Activated CD4-positive, alpha-beta T cell treated with anti-CD3 and anti-CD28 coated beads for 36 hours (primary cell): ENCODE results near the gene ALK. TPM values are rescaled to one million over a fixed set of nuclear protein-coding genes. Genes with fewer than 3 reads are reported as not detected.

Experiments used
- ATAC-seq: fragments of 200-7000 bp; cut with Tn5 transposase; one replicate; pipeline ENCODE4 v1.10.0; 2021; ENCODE audit warnings: mild to moderate bottlenecking, moderate library complexity
- CTCF ChIA-PET: fragments of 350-600 bp; sonication (Branson Sonifier 250); formaldehyde crosslinking; loops from one replicate; lab custom pipeline; 2021; ENCODE audit warnings: antibody characterized with exemption; lab: Charles Lee
- POLR2A ChIA-PET: fragments of 350-600 bp; sonication (Branson Sonifier 250); formaldehyde crosslinking; loops from one replicate; lab custom pipeline; 2021; ENCODE audit warnings: antibody characterized with exemption, inconsistent platforms; lab: Charles Lee
- DNase-seq: peaks from one replicate; pipeline ENCODE4 v3.0.0-alpha.2; 2020
- H3K27ac Mint-ChIP-seq: one replicate; pipeline ENCODE4 v1.8.0; 2021; ENCODE audit warnings: mixed read lengths
- H3K27me3 Mint-ChIP-seq: one replicate; pipeline ENCODE4 v1.8.0; 2021; ENCODE audit warnings: mixed read lengths
- H3K36me3 Mint-ChIP-seq: one replicate; pipeline ENCODE4 v1.8.0; 2021; ENCODE audit warnings: low read depth, mixed read lengths
- H3K4me1 Mint-ChIP-seq: one replicate; pipeline ENCODE4 v1.8.0; 2021; ENCODE audit warnings: mixed read lengths
- H3K4me3 Mint-ChIP-seq: one replicate; pipeline ENCODE4 v1.8.0; 2021; ENCODE audit warnings: mild to moderate bottlenecking, moderate library complexity, mixed read lengths
- H3K9me3 Mint-ChIP-seq: one replicate; pipeline ENCODE4 v1.8.0; 2021; ENCODE audit warnings: low read depth, mixed read lengths
- intact Hi-C, 2 experiments: fragments of 100-400 bp; cut with DNase I in 1 of 2; cut with micrococcal nuclease in 1 of 2; formaldehyde crosslinking; loops; one replicate each; pipeline versions ENCODE4 v1.14.2 to v1.15.1; 2022 to 2024; cut with DNase I, micrococcal nuclease
- total RNA-seq, 2 experiments: library from RNA; stranded (reverse); gene quantifications; one replicate each; pipeline ENCODE4 v1.2.3, GENCODE V29; 2021

Gene ALK
- total RNA-seq, 2 experiments from 2014 or later = not detected

DNA sequence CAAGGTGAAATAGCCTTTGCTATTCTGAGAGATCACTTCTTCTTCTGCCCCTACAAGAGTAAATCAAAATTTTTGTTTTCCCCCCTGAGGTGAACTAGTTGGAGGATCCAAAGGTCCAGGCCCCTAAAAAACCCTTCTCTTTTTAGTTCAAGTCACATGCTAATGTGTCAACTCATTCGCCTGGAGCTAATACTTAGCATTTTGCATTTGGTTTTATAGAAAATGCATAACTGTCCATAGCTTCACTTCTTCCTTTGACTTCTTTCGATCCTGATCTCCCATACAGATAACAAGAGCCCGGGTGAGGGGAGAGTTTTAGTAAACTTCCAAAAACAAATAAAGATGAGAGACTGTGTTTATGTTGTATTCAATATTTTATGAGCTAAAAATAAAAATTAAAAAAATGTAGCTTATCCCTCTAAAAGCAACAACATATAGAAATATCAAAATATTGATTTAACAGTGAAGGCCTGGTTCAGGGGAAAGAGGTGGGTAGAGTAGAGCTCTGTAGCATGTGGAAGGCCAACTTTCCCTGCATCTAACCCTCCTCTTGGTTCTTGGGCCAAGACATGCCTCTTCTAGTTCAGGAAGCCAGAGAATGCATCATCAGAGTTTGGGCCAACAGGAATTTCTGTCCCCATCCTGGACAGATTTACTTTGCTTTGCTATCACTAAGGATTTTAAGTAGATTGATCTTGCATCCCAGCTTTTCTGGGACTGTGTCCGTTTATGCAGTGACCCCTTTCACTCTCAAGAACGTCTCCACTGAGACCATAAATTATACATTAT lies 333.8 kb downstream of the ALK start:
- Mint-ChIP-seq H3K4me3 (no peak overlapping the region), H3K9me3 (no peaks in the 10 kb centered on the region), H3K4me1 (no peaks in the 10 kb centered on the region), H3K27me3 (no peaks in the 10 kb centered on the region), H3K36me3 (no peaks in the 10 kb centered on the region), H3K27ac (no peak overlapping the region)
- ATAC-seq (no peak), DNase-seq (no peak)
- intact Hi-C loops = no loop called here
- POLR2A ChIA-PET = interaction anchor here (0.6 to 1.2 kb wide), 2 partner anchors 13 to 17 kb away, joined by 3 to 7 read pairs; no protein-coding TSS in a partner anchor
- CTCF ChIA-PET = no interaction called here

DNA sequence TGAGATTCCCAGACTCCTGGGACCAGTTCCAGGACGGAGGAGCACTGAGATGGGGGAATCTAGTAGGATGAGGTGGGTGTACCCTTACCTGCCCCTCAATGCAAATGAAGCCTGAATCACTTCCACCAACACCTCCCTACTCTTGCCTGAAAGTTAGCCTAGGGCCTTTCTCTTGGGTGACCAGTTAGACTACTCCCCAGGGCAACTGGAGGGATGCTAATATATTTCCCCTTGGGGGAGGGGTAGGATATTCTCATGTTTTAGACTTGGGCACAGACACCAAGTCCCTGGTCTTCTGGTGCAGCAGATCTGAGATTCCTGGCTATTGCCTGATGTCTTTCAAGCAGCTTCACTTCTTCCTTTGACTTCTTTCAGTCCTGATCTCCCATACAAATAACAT lies 334.5 kb downstream of the ALK start:
- no peaks in the 10 kb centered on the region for H3K4me1 Mint-ChIP-seq
- POLR2A ChIA-PET = interaction anchor here (0.6 to 1.2 kb wide), 2 partner anchors 13 to 17 kb away, joined by 3 to 7 read pairs; no protein-coding TSS in a partner anchor
- no peaks in the 10 kb centered on the region for H3K9me3 Mint-ChIP-seq
- no peaks in the 10 kb centered on the region for H3K36me3 Mint-ChIP-seq
- ATAC-seq (no peak), DNase-seq (no peak)
- no peak overlapping the region for H3K4me3 Mint-ChIP-seq
- CTCF ChIA-PET = no interaction called here
- intact Hi-C loops = no loop called here
- no peak overlapping the region for H3K27ac Mint-ChIP-seq
- no peaks in the 10 kb centered on the region for H3K27me3 Mint-ChIP-seq

DNA sequence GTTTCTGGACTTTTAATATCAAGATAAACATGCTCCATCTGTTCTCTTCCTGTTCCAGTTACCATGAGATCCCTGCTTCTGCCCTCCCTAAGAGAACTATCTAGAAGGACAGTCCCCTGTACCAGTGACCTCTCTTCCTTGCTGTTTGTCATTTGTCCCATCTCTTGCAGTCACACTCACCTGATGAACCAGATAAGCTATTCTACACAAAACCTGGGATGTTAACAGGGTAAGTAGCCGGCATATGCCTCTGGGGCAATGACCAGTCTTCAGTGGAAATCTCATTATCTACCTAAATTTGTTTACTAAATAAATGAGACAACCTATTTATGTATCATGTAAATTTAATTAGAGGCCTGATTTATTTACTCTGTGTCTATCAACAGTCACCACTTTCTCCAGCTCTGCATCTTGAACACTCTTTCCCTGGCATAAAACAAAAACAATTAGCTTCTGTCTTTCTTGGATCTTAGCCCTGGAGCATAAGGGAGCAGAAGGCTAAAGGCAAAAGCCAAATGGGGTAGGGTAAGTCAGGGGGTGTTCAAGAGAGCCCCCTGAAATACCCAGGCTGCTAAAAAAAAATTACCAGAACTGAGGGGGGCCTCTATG lies 337.7 kb downstream of the ALK start:
- ATAC-seq (no peak), DNase-seq (no peak)
- Mint-ChIP-seq H3K9me3 (no peaks in the 10 kb centered on the region), H3K27ac (no peak overlapping the region), H3K4me1 (no peaks in the 10 kb centered on the region), H3K36me3 (no peaks in the 10 kb centered on the region), H3K4me3 (no peak overlapping the region), H3K27me3 (no peaks in the 10 kb centered on the region)
- POLR2A ChIA-PET = no interaction called here
- CTCF ChIA-PET = no interaction called here
- intact Hi-C loops = no loop called here

DNA sequence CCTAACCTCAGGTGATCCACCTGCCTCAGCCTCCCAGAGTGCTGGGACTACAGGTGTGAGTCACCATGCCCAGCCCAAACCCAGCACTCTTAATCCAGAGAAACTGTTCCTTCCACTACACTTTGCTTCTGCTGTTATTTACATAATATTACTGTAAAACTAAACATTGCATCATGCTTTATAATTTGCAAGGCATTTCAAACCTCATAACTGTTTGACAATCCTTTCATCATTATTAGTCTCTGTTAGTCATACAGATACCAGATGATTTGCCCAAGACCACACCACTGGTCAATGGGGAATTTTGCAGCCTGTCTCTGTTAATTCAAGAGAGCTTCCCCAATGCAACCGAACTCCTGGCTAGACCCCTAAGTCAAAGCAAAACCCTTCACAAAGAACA lies 338.3 kb downstream of the ALK start:
- H3K4me3 Mint-ChIP-seq = no peak overlapping the region
- ATAC-seq (no peak), DNase-seq (no peak)
- no peaks in the 10 kb centered on the region for H3K27me3 Mint-ChIP-seq
- no peak overlapping the region for H3K27ac Mint-ChIP-seq
- H3K9me3 Mint-ChIP-seq = no peaks in the 10 kb centered on the region
- intact Hi-C loops = no loop called here
- no peaks in the 10 kb centered on the region for H3K4me1 Mint-ChIP-seq
- ChIA-PET POLR2A (no interaction called here), CTCF (no interaction called here)
- no peaks in the 10 kb centered on the region for H3K36me3 Mint-ChIP-seq

DNA sequence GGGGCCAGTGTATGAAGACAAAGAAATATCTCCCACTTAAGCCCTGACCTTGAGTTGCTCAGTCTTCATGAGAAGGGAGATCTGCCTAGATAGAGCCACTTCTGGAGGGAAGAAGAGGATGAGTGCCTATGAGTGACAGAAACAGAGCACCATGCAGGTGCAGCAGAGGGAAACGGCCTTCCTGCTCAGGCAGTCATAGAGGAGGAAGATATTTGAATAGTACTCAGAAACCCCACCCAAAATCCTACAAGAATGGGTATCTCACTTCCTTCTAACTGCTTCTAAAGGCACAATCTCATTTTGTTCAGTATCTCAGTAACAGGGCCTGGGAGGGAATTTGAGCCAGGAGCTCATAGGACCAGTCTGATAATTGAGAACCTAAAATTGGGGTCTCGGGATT lies 339.3 kb downstream of the ALK start:
- ChIA-PET CTCF (no interaction called here), POLR2A (no interaction called here)
- no peak overlapping the region for H3K27ac Mint-ChIP-seq
- DNase-seq (no peak), ATAC-seq (no peak)
- no peak overlapping the region for H3K4me3 Mint-ChIP-seq
- H3K27me3 Mint-ChIP-seq = no peaks in the 10 kb centered on the region
- intact Hi-C loops = no loop called here
- no peaks in the 10 kb centered on the region for H3K36me3 Mint-ChIP-seq
- no peaks in the 10 kb centered on the region for H3K9me3 Mint-ChIP-seq
- H3K4me1 Mint-ChIP-seq = no peaks in the 10 kb centered on the region

DNA sequence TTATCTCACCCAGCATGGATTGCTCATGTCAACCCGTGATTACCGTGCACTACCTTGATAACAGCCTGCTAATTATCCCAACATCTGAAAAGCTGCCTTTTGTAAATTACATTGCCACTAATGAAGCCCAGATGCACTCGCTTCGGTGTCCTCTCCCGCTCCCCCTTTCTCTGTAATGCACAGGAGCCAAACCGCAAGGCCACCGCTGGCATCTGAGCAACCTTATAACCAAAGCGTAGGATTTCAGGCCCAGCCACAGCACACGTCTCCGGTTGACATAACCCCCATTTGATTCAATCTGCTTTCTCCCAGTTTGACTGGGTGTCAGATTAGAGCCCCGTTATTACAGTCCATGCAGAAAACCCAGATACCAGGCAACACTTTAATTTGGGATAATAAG lies 341.2 kb downstream of the ALK start:
- intact Hi-C loops = no loop called here
- H3K27ac Mint-ChIP-seq = no peak overlapping the region

DNA sequence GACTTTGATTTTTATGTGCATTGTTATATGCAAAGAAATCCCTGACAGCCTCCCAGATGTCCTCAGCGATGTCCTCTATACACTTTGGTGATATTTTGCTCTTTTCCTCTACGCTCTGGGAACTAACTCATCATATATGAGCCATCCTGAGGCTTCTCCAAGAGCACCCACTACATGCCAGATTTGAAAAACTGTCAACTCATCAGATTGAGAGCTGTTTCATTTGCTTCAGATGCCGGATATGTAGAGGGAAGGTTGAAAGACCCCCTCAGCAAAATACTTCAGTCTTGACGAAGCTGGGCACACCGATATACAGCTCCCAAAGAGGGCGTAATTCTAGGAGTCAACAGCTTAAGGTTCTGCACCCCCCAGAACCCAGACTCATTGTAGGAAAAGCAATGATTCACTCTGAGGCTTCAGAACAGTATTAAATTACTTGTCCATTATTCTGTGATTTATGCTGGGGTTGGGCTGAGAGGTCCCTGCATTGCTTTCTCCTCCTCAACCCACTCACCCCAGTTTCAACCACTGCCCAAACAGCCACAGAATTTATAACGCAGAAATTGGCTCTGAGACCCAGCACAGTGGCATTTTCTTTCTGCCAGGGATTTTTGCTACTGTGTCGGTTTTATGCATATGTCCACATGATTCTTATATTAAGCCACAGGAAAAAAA lies 341.8 kb downstream of the ALK start:
- DNase-seq (no peak), ATAC-seq (no peak)
- no peak overlapping the region for H3K4me3 Mint-ChIP-seq
- H3K4me1 Mint-ChIP-seq = no peaks in the 10 kb centered on the region
- POLR2A ChIA-PET = no interaction called here
- CTCF ChIA-PET = no interaction called here
- no peak overlapping the region for H3K27ac Mint-ChIP-seq
- intact Hi-C loops = no loop called here
- H3K27me3 Mint-ChIP-seq = no peaks in the 10 kb centered on the region
- H3K36me3 Mint-ChIP-seq = no peaks in the 10 kb centered on the region
- H3K9me3 Mint-ChIP-seq = no peaks in the 10 kb centered on the region

More for the DNA sequence above, 341.2 kb downstream of the ALK start:
- Mint-ChIP-seq H3K36me3 (no peaks in the 10 kb centered on the region), H3K4me1 (no peaks in the 10 kb centered on the region), H3K4me3 (no peak overlapping the region), H3K9me3 (no peaks in the 10 kb centered on the region), H3K27me3 (no peaks in the 10 kb centered on the region)
- ChIA-PET POLR2A (no interaction called here), CTCF (interaction anchor here (0.6 kb wide), 1 partner anchor 546 kb away, joined by 3 read pairs; no protein-coding TSS in a partner anchor)
- DNase-seq = no peak
- ATAC-seq = no peak

DNA sequence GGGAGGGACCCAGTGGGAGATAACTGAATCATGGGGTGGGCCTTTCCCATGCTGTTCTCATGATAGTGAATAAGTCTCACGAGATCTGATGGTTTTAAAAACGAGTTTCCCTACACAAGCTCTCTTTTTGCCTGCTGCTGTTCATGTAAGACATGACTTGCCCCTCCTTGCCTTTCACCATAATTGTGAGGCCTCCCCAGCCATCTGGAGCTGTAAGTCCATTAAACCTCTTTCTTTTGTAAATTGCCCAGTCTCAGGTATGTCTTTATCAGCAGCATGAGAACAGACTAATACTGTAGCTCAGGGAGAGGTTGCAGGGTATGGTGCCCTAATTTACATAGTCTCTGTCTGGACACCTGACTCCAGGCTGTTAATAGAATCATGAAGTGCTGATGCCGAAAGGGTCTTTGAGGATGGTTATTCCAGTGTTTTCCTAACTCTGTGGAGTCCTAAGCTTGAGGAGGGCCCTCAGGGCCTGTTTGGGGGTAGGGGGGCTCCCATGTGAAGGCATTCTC lies 343.2 kb downstream of the ALK start:
- no peaks in the 10 kb centered on the region for H3K9me3 Mint-ChIP-seq
- intact Hi-C loops = no loop called here
- no peaks in the 10 kb centered on the region for H3K36me3 Mint-ChIP-seq
- no peak for ATAC-seq
- ChIA-PET POLR2A (no interaction called here), CTCF (no interaction called here)
- no peak overlapping the region for H3K27ac Mint-ChIP-seq
- no peaks in the 10 kb centered on the region for H3K4me1 Mint-ChIP-seq
- no peak for DNase-seq
- H3K27me3 Mint-ChIP-seq = no peaks in the 10 kb centered on the region
- no peak overlapping the region for H3K4me3 Mint-ChIP-seq

DNA sequence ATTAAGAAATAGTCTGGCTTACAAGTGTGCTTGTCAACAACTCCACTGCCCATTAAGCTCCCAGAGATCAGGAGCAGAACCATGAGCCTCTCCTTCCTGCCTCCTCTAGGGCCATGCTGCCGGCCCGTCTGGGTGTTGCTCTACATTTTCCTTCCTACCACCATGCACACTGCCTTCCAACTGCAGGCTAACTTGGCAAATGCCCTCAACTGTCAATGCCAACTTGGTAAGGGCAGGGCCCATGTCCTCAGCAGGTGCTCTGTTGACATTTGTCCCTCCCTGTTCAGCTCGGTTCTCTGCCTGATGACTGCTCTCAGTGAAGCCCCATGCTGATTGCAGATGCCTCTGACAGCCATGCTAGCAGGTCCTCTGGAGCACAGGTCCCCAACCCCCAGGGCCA lies 345.2 kb downstream of the ALK start:
- ChIA-PET POLR2A (no interaction called here), CTCF (interaction anchor here (0.6 to 0.7 kb wide), 2 partner anchors 401 to 1049 kb away, joined by 3 to 4 read pairs; no protein-coding TSS in a partner anchor)
- intact Hi-C loops = no loop called here
- Mint-ChIP-seq H3K36me3 (no peaks in the 10 kb centered on the region), H3K27ac (no peak overlapping the region), H3K4me1 (no peaks in the 10 kb centered on the region), H3K4me3 (no peak overlapping the region), H3K9me3 (no peaks in the 10 kb centered on the region), H3K27me3 (no peaks in the 10 kb centered on the region)
- ATAC-seq = no peak
- DNase-seq = no peak

DNA sequence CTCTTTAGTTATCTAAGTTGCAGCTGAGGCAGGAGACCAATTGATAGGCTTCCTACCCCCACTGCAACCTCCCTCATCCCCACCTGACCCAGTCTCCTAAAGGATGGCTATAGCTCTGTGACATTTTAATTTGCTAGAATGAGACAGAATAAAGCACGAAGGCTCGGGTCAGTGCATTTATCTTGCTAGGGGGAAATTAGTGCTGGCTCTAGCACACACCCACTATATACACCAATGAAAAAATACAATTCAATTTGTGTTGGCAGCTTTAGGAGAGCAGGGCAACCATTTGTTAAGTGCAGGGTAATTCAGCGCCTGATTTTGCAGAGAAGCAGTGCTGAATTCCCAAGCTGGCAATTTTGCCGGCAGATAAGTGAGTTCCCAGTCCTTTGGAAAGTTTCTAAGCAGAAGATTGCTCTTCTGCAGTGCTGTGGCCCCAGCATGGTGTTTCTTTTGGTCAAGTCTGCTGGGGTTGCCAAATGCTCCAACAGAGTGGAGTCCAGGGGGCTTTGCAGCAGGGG lies 346.0 kb downstream of the ALK start:
- CTCF ChIA-PET = interaction anchor here (0.6 to 0.7 kb wide), 2 partner anchors 402 to 1048 kb away, joined by 3 to 4 read pairs; no protein-coding TSS in a partner anchor
- no peaks in the 10 kb centered on the region for H3K9me3 Mint-ChIP-seq
- intact Hi-C loops = no loop called here
- DNase-seq (no peak), ATAC-seq (no peak)
- H3K27me3 Mint-ChIP-seq = no peaks in the 10 kb centered on the region
- H3K36me3 Mint-ChIP-seq = no peaks in the 10 kb centered on the region
- no peaks in the 10 kb centered on the region for H3K4me1 Mint-ChIP-seq
- H3K27ac Mint-ChIP-seq = no peak overlapping the region
- POLR2A ChIA-PET = no interaction called here
- H3K4me3 Mint-ChIP-seq = no peak overlapping the region

DNA sequence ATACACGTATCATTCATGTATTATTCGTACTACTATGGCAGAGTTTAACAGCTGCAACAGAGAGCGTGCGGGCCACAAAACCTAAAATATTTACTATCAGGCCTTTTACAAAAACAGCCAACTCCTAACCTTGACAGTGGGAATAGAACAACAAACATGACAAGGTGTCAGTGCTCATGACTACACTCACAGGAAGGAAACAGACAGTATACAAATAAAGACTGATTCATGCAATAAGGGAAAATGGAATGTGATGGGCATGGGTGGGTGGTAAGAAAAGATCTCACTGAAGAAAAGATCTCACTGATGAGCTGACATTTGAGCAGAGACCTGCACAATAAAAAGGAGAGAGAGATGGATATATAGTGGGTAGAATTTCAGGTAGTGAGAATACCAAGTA lies 347.8 kb downstream of the ALK start:
- intact Hi-C loops = no loop called here
- Mint-ChIP-seq H3K9me3 (no peaks in the 10 kb centered on the region), H3K4me3 (no peak overlapping the region), H3K36me3 (no peaks in the 10 kb centered on the region), H3K27ac (no peak overlapping the region), H3K4me1 (no peaks in the 10 kb centered on the region), H3K27me3 (no peaks in the 10 kb centered on the region)
- POLR2A ChIA-PET = interaction anchor here (0.8 kb wide), 1 partner anchor 14 kb away, joined by 7 read pairs; no protein-coding TSS in a partner anchor
- no peak for DNase-seq
- ATAC-seq = no peak
- CTCF ChIA-PET = interaction anchor here (0.7 kb wide), 1 partner anchor 394 kb away, joined by 3 read pairs; no protein-coding TSS in a partner anchor
